Heart left ventricle (tissue), 13 donors: ENCODE measurements around the gene NBAS.

Source experiments
- CTCF ChIP-seq, 12 donors: fragments of 200-600 bp; sonication (generic) in 4 of 12; IDR thresholded peaks; one replicate each; pipeline versions ENCODE4 v1.5.0 to v1.8.0; 2018 to 2022; ENCODE audit warnings: antibody characterized with exemption in 12 of 12, mild to moderate bottlenecking in 5 of 12
- POLR2A ChIP-seq, 2 donors: fragments of 450-650 bp; IDR thresholded peaks; one replicate each; pipeline ENCODE4 v1.6.1; 2017; ENCODE audit warnings: antibody characterized with exemption in 2 of 2, mild to moderate bottlenecking in 2 of 2, moderate library complexity in 2 of 2
- donor health status: ischemic (EF 13 %, LVEDD 7.1; RV severe dilation, severe dysfunction).
- donor health status: DM: no; HTN: yes; CAD: no.
- donor health status: DM: no; HTN: no; CAD: no.
- donor health status: ischemic (EF 25% LVEDD 6.9; RV normal size, moderate dysfunction).
- donor health status: ischemic (EF 25% LVEDD 5.7; RV mildly dilated, moderate dysfunction).
- donor health status: ischemic (EF 35%, LVEDD 5.7; RV mildly dilated, moderate dysfunction).
- donor health status: nonischemic (EF 11% LVEDD 7.7; RV severe dilation, severe dysfunction).
- donor health status: DM: yes; HTN: yes; CAD: no.
- donor health status: PGD.
- donor health status: ischemic (EF 29% LVEDD 5.4; RV normal size, mild dysfunction).
- donor health status: nonischemic (EF 23%, LVEDD 6.1; RV moderate dilation, normal function).

GRCh38 chr2:15607709-15608391 is 46.7 kb upstream of the NBAS start:
- no peak for TF ChIP-seq CTCF (IDR thresholded peaks at IDR 0.05)
- no peak for TF ChIP-seq POLR2A (IDR thresholded peaks at IDR 0.05)
